ENCODE measurements around the gene SLC25A48. TPM values are rescaled to one million over a fixed set of nuclear protein-coding genes. Genes with fewer than 3 reads are reported as not detected.

Gene SLC25A48
- total RNA-seq, 5 donors from 2014 or later (not counting 1 experiment from before 2014, with no cell fraction given): not detected

- 80% methylated on average over 7 of the region's 7 CpGs for WGBS (ENCODE audit: insufficient coverage)
- no peak overlapping the region for H3K4me3 ChIP-seq (ENCODE audit: control insufficient read depth in 1 of 2, extremely low read depth in 1 of 2, low read length in 1 of 2)
- POLR2A ChIA-PET: interaction anchor here in 1 of 2 donors (0.5 kb wide), 1 partner anchor 368 kb away, joined by 3 read pairs; no protein-coding TSS in a partner anchor
- Mint-ChIP-seq H3K4me1 (peaks cover 3 to 5% (median 3%) of the 10 kb centered on the region in 3 donors), H3K4me3 (no peak overlapping the region), H3K36me3 (no peaks in the 10 kb centered on the region), H3K9me3 (no peaks in the 10 kb centered on the region), H3K27me3 (peaks cover 32 to 44% of the 10 kb centered on the region in 2 donors), H3K27ac (no peak overlapping the region)
- peaks cover 0 to 6% of the 10 kb centered on the region in 2 experiments for H3K4me1 ChIP-seq (ENCODE audit: control insufficient read depth in 1 of 2, extremely low read depth in 1 of 2, insufficient read depth in 2 of 2, low read length in 2 of 2)
- H3K27ac ChIP-seq (ENCODE audit: low read length): no peak overlapping the region
- H3K9me3 ChIP-seq: no peaks in the 10 kb centered on the region
- ATAC-seq (replicated peaks in 1 of 4) (no peak), DNase-seq (no peak)
- CTCF ChIA-PET: no interaction called here
- H3K36me3 ChIP-seq (ENCODE audit: control insufficient read depth in 2 of 2, extremely low read depth in 1 of 2, insufficient read depth in 1 of 2, low read length in 1 of 2): no peaks in the 10 kb centered on the region
- H3K27me3 ChIP-seq (replicated peaks in 1 of 2; ENCODE audit: control insufficient read depth in 2 of 2, extremely low read depth in 1 of 2, insufficient read depth in 2 of 2, low read length in 1 of 2): peaks cover 0 to 47% of the 10 kb centered on the region in 2 experiments
Observed at GRCh38 chr5:135829179-135829578, 5.3 kb upstream of the SLC25A48 start.

DNA sequence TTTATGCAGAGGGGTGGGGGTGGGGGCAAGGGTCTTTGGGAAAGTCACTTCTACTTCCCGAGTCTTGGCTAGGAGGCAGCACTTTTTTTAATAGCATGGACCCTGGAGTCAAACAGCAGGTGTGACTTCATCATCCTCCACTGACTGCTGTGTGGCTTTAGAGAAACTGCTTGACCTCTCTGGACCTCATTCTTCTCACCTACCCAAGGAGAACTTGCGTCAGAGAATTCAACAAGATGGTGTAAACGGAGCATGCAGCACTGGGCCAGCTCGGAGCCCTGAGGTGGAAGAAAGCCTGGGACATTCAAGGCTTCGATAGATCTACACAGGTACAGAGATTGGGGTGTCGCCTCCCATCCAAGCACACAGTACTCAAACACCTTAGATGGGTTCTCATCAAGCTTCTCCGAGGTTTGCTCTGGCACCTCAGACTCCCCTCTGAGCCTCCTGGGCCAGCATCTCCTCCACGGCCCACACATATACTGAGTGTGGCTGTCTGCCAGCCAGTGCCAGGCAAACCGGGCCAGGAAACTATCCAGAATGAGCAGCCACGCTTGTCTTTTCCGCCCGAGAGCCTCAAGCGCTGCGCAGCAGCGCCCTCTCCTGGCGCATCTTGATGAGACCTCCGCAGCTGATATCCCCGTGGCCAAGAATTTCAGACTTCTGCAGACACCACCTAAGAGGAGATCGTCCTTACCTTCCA lies 4.6 kb upstream of the SLC25A48 start:
- Mint-ChIP-seq H3K4me3 (no peak overlapping the region), H3K36me3 (no peaks in the 10 kb centered on the region), H3K9me3 (no peaks in the 10 kb centered on the region), H3K27ac (no peak overlapping the region), H3K4me1 (peaks cover 4 to 6% (median 5%) of the 10 kb centered on the region in 3 donors), H3K27me3 (peaks cover 33 to 50% of the 10 kb centered on the region in 2 donors)
- POLR2A ChIA-PET: no interaction called here
- Histone ChIP-seq H3K27ac (ENCODE audit: low read length) (no peak overlapping the region), H3K27me3 (replicated peaks in 1 of 2; ENCODE audit: control insufficient read depth in 2 of 2, extremely low read depth in 1 of 2, insufficient read depth in 2 of 2, low read length in 1 of 2) (peaks cover 0 to 54% of the 10 kb centered on the region in 2 experiments), H3K36me3 (ENCODE audit: control insufficient read depth in 2 of 2, extremely low read depth in 1 of 2, insufficient read depth in 1 of 2, low read length in 1 of 2) (no peaks in the 10 kb centered on the region), H3K4me1 (ENCODE audit: control insufficient read depth in 1 of 2, extremely low read depth in 1 of 2, insufficient read depth in 2 of 2, low read length in 2 of 2) (peaks cover 0 to 9% of the 10 kb centered on the region in 2 experiments), H3K4me3 (ENCODE audit: control insufficient read depth in 1 of 2, extremely low read depth in 1 of 2, low read length in 1 of 2) (no peak overlapping the region), H3K9me3 (no peaks in the 10 kb centered on the region)
- CTCF ChIA-PET: no interaction called here
- DNase-seq: peak in 3 of 35 experiments; percentile 8 to 15 (median 11)
- ATAC-seq (replicated peaks in 1 of 4): no peak
- 22% methylated on average over 16 of the region's 19 CpGs for WGBS (ENCODE audit: insufficient coverage)

DNA sequence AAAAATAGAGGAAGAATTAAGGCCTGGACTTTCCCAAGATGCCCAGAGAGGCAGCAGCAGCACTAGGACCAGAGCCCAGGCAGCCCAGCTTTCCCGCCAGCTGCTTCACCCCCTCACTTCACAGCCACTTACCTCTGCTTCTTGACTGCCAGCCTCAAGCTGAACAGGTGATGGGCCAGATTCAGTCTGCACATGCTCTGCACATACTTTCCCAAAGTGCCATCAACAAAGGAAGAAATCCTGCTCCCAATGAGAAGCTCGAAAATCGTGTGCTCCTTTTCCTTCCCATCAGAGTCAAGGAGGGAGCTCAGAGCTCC lies 4.1 kb upstream of the SLC25A48 start:
- peaks cover 0 to 59% of the 10 kb centered on the region in 2 experiments for H3K27me3 ChIP-seq (replicated peaks in 1 of 2; ENCODE audit: control insufficient read depth in 2 of 2, extremely low read depth in 1 of 2, insufficient read depth in 2 of 2, low read length in 1 of 2)
- no peak overlapping the region for H3K27ac Mint-ChIP-seq
- WGBS (ENCODE audit: insufficient coverage): 55% methylated on average over 3 of the region's 3 CpGs
- ATAC-seq (replicated peaks in 1 of 4) (no peak), DNase-seq (no peak)
- H3K4me1 Mint-ChIP-seq: peaks cover 4 to 6% (median 5%) of the 10 kb centered on the region in 3 donors
- H3K4me1 ChIP-seq (ENCODE audit: control insufficient read depth in 1 of 2, extremely low read depth in 1 of 2, insufficient read depth in 2 of 2, low read length in 2 of 2): peaks cover 0 to 9% of the 10 kb centered on the region in 2 experiments
- no peak overlapping the region for H3K4me3 Mint-ChIP-seq
- no peaks in the 10 kb centered on the region for H3K36me3 Mint-ChIP-seq
- no peak overlapping the region for H3K27ac ChIP-seq (ENCODE audit: low read length)
- ChIA-PET CTCF (interaction anchor here in 1 of 2 donors (1.4 kb wide), 1 partner anchor 9 kb away, joined by 3 read pairs; no protein-coding TSS in a partner anchor), POLR2A (no interaction called here)
- no peaks in the 10 kb centered on the region for H3K9me3 ChIP-seq
- no peaks in the 10 kb centered on the region for H3K9me3 Mint-ChIP-seq
- no peaks in the 10 kb centered on the region for H3K36me3 ChIP-seq (ENCODE audit: control insufficient read depth in 2 of 2, extremely low read depth in 1 of 2, insufficient read depth in 1 of 2, low read length in 1 of 2)
- H3K4me3 ChIP-seq (ENCODE audit: control insufficient read depth in 1 of 2, extremely low read depth in 1 of 2, low read length in 1 of 2): no peak overlapping the region
- peaks cover 33 to 53% of the 10 kb centered on the region in 2 donors for H3K27me3 Mint-ChIP-seq

- Histone ChIP-seq H3K9me3 (no peaks in the 10 kb centered on the region), H3K27ac (ENCODE audit: low read length) (no peak overlapping the region), H3K36me3 (ENCODE audit: control insufficient read depth in 2 of 2, extremely low read depth in 1 of 2, insufficient read depth in 1 of 2, low read length in 1 of 2) (no peaks in the 10 kb centered on the region), H3K4me1 (ENCODE audit: control insufficient read depth in 1 of 2, extremely low read depth in 1 of 2, insufficient read depth in 2 of 2, low read length in 2 of 2) (peaks cover 0 to 9% of the 10 kb centered on the region in 2 experiments), H3K4me3 (ENCODE audit: control insufficient read depth in 1 of 2, extremely low read depth in 1 of 2, low read length in 1 of 2) (no peak overlapping the region), H3K27me3 (replicated peaks in 1 of 2; ENCODE audit: control insufficient read depth in 2 of 2, extremely low read depth in 1 of 2, insufficient read depth in 2 of 2, low read length in 1 of 2) (peaks cover 0 to 63% of the 10 kb centered on the region in 2 experiments)
- ATAC-seq (replicated peaks in 1 of 4): no peak
- no peaks in the 10 kb centered on the region for H3K9me3 Mint-ChIP-seq
- no peak overlapping the region for H3K4me3 Mint-ChIP-seq
- no peaks in the 10 kb centered on the region for H3K36me3 Mint-ChIP-seq
- no peak overlapping the region for H3K27ac Mint-ChIP-seq
- ChIA-PET CTCF (interaction anchor here in 1 of 2 donors (1.4 kb wide), 1 partner anchor 8 kb away, joined by 3 read pairs; no protein-coding TSS in a partner anchor), POLR2A (no interaction called here)
- H3K27me3 Mint-ChIP-seq: peaks cover 33 to 53% of the 10 kb centered on the region in 2 donors
- WGBS (ENCODE audit: insufficient coverage): 45% methylated on average over 3 of the region's 4 CpGs
- H3K4me1 Mint-ChIP-seq: peaks cover 4 to 6% (median 5%) of the 10 kb centered on the region in 3 donors
- DNase-seq: no peak
Observed at GRCh38 chr5:135830876-135831275, 3.6 kb upstream of the SLC25A48 start.

- no peak overlapping the region for H3K27ac ChIP-seq (ENCODE audit: low read length)
- POLR2A ChIA-PET: no interaction called here
Observed at GRCh38 chr5:135831439-135831838, 3.0 kb upstream of the SLC25A48 start.

DNA sequence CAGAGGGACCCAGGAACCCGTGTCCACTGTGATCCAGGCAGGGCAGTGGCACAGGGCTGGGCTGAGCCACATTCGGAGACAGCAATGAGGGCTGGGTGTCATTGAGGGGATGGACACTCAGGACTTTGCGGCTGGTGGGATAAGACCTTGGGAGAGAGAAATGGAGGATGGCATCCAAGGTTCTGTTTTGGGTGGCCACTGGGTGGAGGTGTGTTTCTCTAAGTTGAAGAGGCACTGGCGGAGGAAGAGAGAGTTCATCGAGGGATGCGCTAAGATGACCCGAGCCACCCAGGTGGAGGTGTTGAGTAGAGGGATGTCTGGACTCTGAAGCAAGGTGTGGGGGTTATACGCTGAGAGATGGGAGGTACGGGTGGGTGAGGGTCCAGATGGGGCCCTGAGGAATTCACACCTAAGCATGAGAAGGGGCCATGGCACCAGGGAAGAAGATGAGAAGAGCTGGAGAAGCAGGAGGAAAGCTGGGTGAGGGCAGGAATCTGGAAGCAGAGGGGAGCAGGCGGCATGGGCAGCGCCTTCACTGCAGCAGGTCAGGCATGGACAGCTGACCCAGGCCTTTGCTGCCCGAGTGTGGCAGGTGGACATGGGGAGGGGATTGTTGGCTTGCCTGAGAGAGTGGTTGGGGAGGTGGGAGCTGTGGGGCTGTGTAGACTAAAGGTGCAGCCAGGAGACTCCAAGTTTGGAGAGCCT lies 2.5 kb upstream of the SLC25A48 start:
- ChIA-PET POLR2A (no interaction called here), CTCF (interaction anchor here in 1 of 2 donors (1.4 kb wide), 1 partner anchor 7 kb away, joined by 3 read pairs; no protein-coding TSS in a partner anchor)
- Histone ChIP-seq H3K4me3 (ENCODE audit: control insufficient read depth in 1 of 2, extremely low read depth in 1 of 2, low read length in 1 of 2) (no peak overlapping the region), H3K36me3 (ENCODE audit: control insufficient read depth in 2 of 2, extremely low read depth in 1 of 2, insufficient read depth in 1 of 2, low read length in 1 of 2) (no peaks in the 10 kb centered on the region), H3K9me3 (no peaks in the 10 kb centered on the region), H3K4me1 (ENCODE audit: control insufficient read depth in 1 of 2, extremely low read depth in 1 of 2, insufficient read depth in 2 of 2, low read length in 2 of 2) (peaks cover 0 to 9% of the 10 kb centered on the region in 2 experiments), H3K27me3 (replicated peaks in 1 of 2; ENCODE audit: control insufficient read depth in 2 of 2, extremely low read depth in 1 of 2, insufficient read depth in 2 of 2, low read length in 1 of 2) (peaks cover 0 to 64% of the 10 kb centered on the region in 2 experiments), H3K27ac (ENCODE audit: low read length) (no peak overlapping the region)
- peak in 1 of 35 experiments; percentile 13 for DNase-seq
- H3K9me3 Mint-ChIP-seq: no peaks in the 10 kb centered on the region
- H3K4me3 Mint-ChIP-seq: no peak overlapping the region
- H3K27ac Mint-ChIP-seq: no peak overlapping the region
- WGBS (ENCODE audit: insufficient coverage): 85% methylated on average over 11 of the region's 12 CpGs
- H3K27me3 Mint-ChIP-seq: peaks cover 33 to 56% of the 10 kb centered on the region in 2 donors
- no peak for ATAC-seq (replicated peaks in 1 of 4)
- H3K36me3 Mint-ChIP-seq: no peaks in the 10 kb centered on the region
- H3K4me1 Mint-ChIP-seq: peaks cover 4 to 6% (median 5%) of the 10 kb centered on the region in 3 donors

More at GRCh38 chr5:135831439-135831838, 3.0 kb upstream of the SLC25A48 start:
- H3K4me1 ChIP-seq (ENCODE audit: control insufficient read depth in 1 of 2, extremely low read depth in 1 of 2, insufficient read depth in 2 of 2, low read length in 2 of 2): peaks cover 0 to 9% of the 10 kb centered on the region in 2 experiments
- no peaks in the 10 kb centered on the region for H3K36me3 ChIP-seq (ENCODE audit: control insufficient read depth in 2 of 2, extremely low read depth in 1 of 2, insufficient read depth in 1 of 2, low read length in 1 of 2)
- H3K9me3 Mint-ChIP-seq: no peaks in the 10 kb centered on the region
- H3K27me3 ChIP-seq (replicated peaks in 1 of 2; ENCODE audit: control insufficient read depth in 2 of 2, extremely low read depth in 1 of 2, insufficient read depth in 2 of 2, low read length in 1 of 2): peaks cover 0 to 64% of the 10 kb centered on the region in 2 experiments
- DNase-seq (no peak), ATAC-seq (replicated peaks in 1 of 4) (no peak)
- no CpG with 5 or more reads among the region's 1 CpG for WGBS (ENCODE audit: insufficient coverage)
- H3K4me3 Mint-ChIP-seq: no peak overlapping the region
- no peaks in the 10 kb centered on the region for H3K9me3 ChIP-seq
- H3K4me3 ChIP-seq (ENCODE audit: control insufficient read depth in 1 of 2, extremely low read depth in 1 of 2, low read length in 1 of 2): no peak overlapping the region
- peaks cover 33 to 54% of the 10 kb centered on the region in 2 donors for H3K27me3 Mint-ChIP-seq
- peaks cover 4 to 6% (median 5%) of the 10 kb centered on the region in 3 donors for H3K4me1 Mint-ChIP-seq
- CTCF ChIA-PET: interaction anchor here in 1 of 2 donors (1.4 kb wide), 1 partner anchor 8 kb away, joined by 3 read pairs; no protein-coding TSS in a partner anchor
- no peaks in the 10 kb centered on the region for H3K36me3 Mint-ChIP-seq
- H3K27ac Mint-ChIP-seq: no peak overlapping the region

Data from T-cell (primary cell).